ENCODE measurements around the gene FAM151A.

The FAM151A gene

GRCh38 chr1:54566438-54567141 lies 56.7 kb downstream of the FAM151A start:
- no peak for TF ChIP-seq CTCF (IDR thresholded peaks at IDR 0.05; ENCODE audit: low read depth, low read length)

GRCh38 chr1:54565113-54565501 lies 58.2 kb downstream of the FAM151A start:
- no peak for DNase-seq (ENCODE audit: extremely low read depth, low read depth)
- no peak for TF ChIP-seq CTCF (IDR thresholded peaks at IDR 0.05; ENCODE audit: low read depth, low read length)

More at GRCh38 chr1:54566438-54567141, 56.7 kb downstream of the FAM151A start:
- DNase-seq (ENCODE audit: extremely low read depth, low read depth): no peak

GRCh38 chr1:54564312-54565112 lies 58.8 kb downstream of the FAM151A start:
- no peak for DNase-seq (ENCODE audit: extremely low read depth, low read depth)
- no peak for TF ChIP-seq CTCF (IDR thresholded peaks at IDR 0.05; ENCODE audit: low read depth, low read length)

- no peak for TF ChIP-seq CTCF (IDR thresholded peaks at IDR 0.05; ENCODE audit: low read depth, low read length)
- no peak for DNase-seq (ENCODE audit: extremely low read depth, low read depth)
These were observed 63.5 kb downstream of the FAM151A start for GRCh38 chr1:54559771-54560231.
